DND-41 (cell line): ENCODE data around the gene NFE2L2.

ENCODE experiments used
- EZH2 ChIP-seq: IDR thresholded peaks from 3 replicates; pipeline ENCODE4 v1.6.1; 2012; ENCODE audit warnings: borderline replicate concordance, low read depth, mild to moderate bottlenecking, moderate library complexity, low read length, inconsistent platforms; ENCODE audit not compliant: severe bottlenecking
- TF ChIP-seq, protein P1 (sequence below): IDR thresholded peaks from 2 replicates; pipeline ENCODE4 v1.5.1; 2012; ENCODE audit warnings: borderline replicate concordance, low read length, moderate library complexity, mild to moderate bottlenecking; ENCODE audit not compliant: poor library complexity, severe bottlenecking; ENCODE audit errors: extremely low read depth

DNA sequence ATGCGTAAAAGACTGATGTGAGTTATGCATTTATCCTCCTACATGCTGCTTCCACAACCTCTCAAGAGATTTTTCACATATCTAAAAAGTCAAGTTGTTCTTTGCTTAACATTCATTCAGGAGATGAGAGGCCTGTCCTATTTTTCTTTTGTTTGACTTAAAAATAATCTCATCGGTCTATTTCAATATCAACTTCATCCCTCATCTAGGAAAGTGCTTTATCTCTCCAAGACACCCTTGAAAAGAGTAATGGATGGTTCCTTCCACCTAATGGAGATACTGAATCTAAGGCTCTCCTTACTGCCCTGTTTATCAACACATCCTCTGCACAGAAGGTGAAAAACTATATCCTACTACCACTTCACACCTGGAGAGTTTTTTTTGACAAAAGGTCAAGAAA is 2.4 kb downstream of the NFE2L2 start:
- TF ChIP-seq, protein P1, sequence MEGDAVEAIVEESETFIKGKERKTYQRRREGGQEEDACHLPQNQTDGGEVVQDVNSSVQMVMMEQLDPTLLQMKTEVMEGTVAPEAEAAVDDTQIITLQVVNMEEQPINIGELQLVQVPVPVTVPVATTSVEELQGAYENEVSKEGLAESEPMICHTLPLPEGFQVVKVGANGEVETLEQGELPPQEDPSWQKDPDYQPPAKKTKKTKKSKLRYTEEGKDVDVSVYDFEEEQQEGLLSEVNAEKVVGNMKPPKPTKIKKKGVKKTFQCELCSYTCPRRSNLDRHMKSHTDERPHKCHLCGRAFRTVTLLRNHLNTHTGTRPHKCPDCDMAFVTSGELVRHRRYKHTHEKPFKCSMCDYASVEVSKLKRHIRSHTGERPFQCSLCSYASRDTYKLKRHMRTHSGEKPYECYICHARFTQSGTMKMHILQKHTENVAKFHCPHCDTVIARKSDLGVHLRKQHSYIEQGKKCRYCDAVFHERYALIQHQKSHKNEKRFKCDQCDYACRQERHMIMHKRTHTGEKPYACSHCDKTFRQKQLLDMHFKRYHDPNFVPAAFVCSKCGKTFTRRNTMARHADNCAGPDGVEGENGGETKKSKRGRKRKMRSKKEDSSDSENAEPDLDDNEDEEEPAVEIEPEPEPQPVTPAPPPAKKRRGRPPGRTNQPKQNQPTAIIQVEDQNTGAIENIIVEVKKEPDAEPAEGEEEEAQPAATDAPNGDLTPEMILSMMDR, result no peak
- TF ChIP-seq EZH2, result no peak
